ENCODE results near the gene FZD1. TPM values are rescaled to one million over a fixed set of nuclear protein-coding genes. Genes with fewer than 3 reads are reported as not detected.

FZD1 gene
- total RNA-seq, 1 experiment from 2014 or later: 3.7 TPM

- ChIA-PET RAD21 (ENCODE audit: low non-redundant PET in 1 of 2, low total read pairs in 2 of 2, uncharacterized antibody in 2 of 2, unreplicated experiment in 2 of 2) (no interaction called here), CTCF (no interaction called here), POLR2A (no interaction called here)
- intact Hi-C loops (cut with micrococcal nuclease): loop anchor here (10.0 kb wide), 1 partner anchor 505 kb away; no protein-coding TSS in a partner anchor
- BruUV-seq (replicated peaks): no TSS peak
- Histone ChIP-seq H4K20me1 (ENCODE audit: insufficient read depth) (no peaks in the 10 kb centered on the region), H3K4me3 (replicated peaks in 1 of 2; ENCODE audit: low read depth in 1 of 2, low read length in 2 of 2) (no peak overlapping the region), H3K79me2 (ENCODE audit: insufficient read depth, low read length) (no peaks in the 10 kb centered on the region), H3K27me3 (ENCODE audit: insufficient read depth, low read length) (peaks cover 15% of the 10 kb centered on the region; the same call in 1 of the 2 replicates), H3K4me2 (ENCODE audit: low read length) (no peak overlapping the region), H3K36me3 (ENCODE audit: control insufficient read depth in 1 of 2, insufficient read depth in 2 of 2, low read length in 2 of 2) (no peaks in the 10 kb centered on the region), H3K9ac (ENCODE audit: low read length) (no peak overlapping the region), H3K4me1 (ENCODE audit: control insufficient read depth in 1 of 2, insufficient read depth in 2 of 2, low read length in 2 of 2) (no peaks in the 10 kb centered on the region), H3K27ac (ENCODE audit: low read depth, low read length) (no peak overlapping the region), H3K9me2 (ENCODE audit: insufficient read depth) (no peaks in the 10 kb centered on the region), H3K9me3 (ENCODE audit: control insufficient read depth in 1 of 2, insufficient read depth in 1 of 2, low read depth in 1 of 2, low read length in 2 of 2) (no peaks in the 10 kb centered on the region), H2AFZ (ENCODE audit: low read depth, low read length, poor library complexity, severe bottlenecking) (no peak overlapping the region)
- DNase-seq (ENCODE audit: low read depth, low spot score): no peak
- no peak for ATAC-seq
- no peak for TF ChIP-seq ZFX (IDR thresholded peaks at IDR 0.05)
- no peak for TF ChIP-seq ATF3 (IDR thresholded peaks at IDR 0.05)
- no peak for TF ChIP-seq RAD21 (IDR thresholded peaks at IDR 0.05; ENCODE audit: low read depth)
- TF ChIP-seq SRF (IDR thresholded peaks at IDR 0.05; ENCODE audit: low read depth): no peak
- TF ChIP-seq ELF1 (IDR thresholded peaks at IDR 0.05; ENCODE audit: borderline replicate concordance, low read depth): no peak
- no peak for TF ChIP-seq POLR2A (IDR thresholded peaks at IDR 0.05; ENCODE audit: borderline replicate concordance, extremely low read depth, insufficient read depth, insufficient read length)
- TF ChIP-seq EGR1 (IDR thresholded peaks at IDR 0.05; ENCODE audit: low read depth): no peak
- no peak for TF ChIP-seq SP1 (IDR thresholded peaks at IDR 0.05; ENCODE audit: low read depth)
- TF ChIP-seq SIN3A (IDR thresholded peaks at IDR 0.05; ENCODE audit: low read depth): no peak
Observed at GRCh38 chr7:91280185-91280584, 16.0 kb downstream of the FZD1 start.

- ChIA-PET RAD21 (ENCODE audit: low non-redundant PET in 1 of 2, low total read pairs in 2 of 2, uncharacterized antibody in 2 of 2, unreplicated experiment in 2 of 2) (no interaction called here), POLR2A (no interaction called here)
Observed at GRCh38 chr7:91280604-91281003, 16.4 kb downstream of the FZD1 start.

More at GRCh38 chr7:91280604-91281003, 16.4 kb downstream of the FZD1 start:
- TF ChIP-seq POLR2AphosphoS5 (IDR thresholded peaks at IDR 0.05; ENCODE audit: low read depth, low read length): no peak
- no peak for TF ChIP-seq CBX3 (IDR thresholded peaks at IDR 0.05; ENCODE audit: low read depth)
- TF ChIP-seq ATF3 (IDR thresholded peaks at IDR 0.05): no peak
- TF ChIP-seq ELF1 (IDR thresholded peaks at IDR 0.05; ENCODE audit: borderline replicate concordance, low read depth): no peak
- TF ChIP-seq CEBPB (IDR thresholded peaks at IDR 0.05; ENCODE audit: low read depth): no peak
- no peak for TF ChIP-seq YY1 (IDR thresholded peaks at IDR 0.05; ENCODE audit: extremely low read depth, insufficient replicate concordance, low read depth, low read length)
- no peak for TF ChIP-seq FOSL1 (IDR thresholded peaks at IDR 0.05; ENCODE audit: low read depth)
- TF ChIP-seq SP1 (IDR thresholded peaks at IDR 0.05; ENCODE audit: low read depth): no peak
- TF ChIP-seq ZNF274 (IDR thresholded peaks at IDR 0.05; ENCODE audit: low read depth, low read length): no peak
- TF ChIP-seq EZH2 (IDR thresholded peaks at IDR 0.05): no peak
- no peak for TF ChIP-seq MAX (IDR thresholded peaks at IDR 0.05)
- TF ChIP-seq ZFX (IDR thresholded peaks at IDR 0.05): no peak
- no peak for TF ChIP-seq EZH2phosphoT487 (IDR thresholded peaks at IDR 0.05; ENCODE audit: borderline replicate concordance)
- TF ChIP-seq REST (IDR thresholded peaks at IDR 0.05; ENCODE audit: low read depth): no peak
- TF ChIP-seq RAD21 (IDR thresholded peaks at IDR 0.05; ENCODE audit: low read depth): no peak
- Histone ChIP-seq H3K4me2 (ENCODE audit: low read length) (no peak overlapping the region), H3K27me3 (ENCODE audit: insufficient read depth, low read length) (peaks cover 15% of the 10 kb centered on the region; the same call in 1 of the 2 replicates), H4K20me1 (ENCODE audit: insufficient read depth) (no peaks in the 10 kb centered on the region), H3K27ac (ENCODE audit: low read depth, low read length) (no peak overlapping the region), H3K9me2 (ENCODE audit: insufficient read depth) (no peaks in the 10 kb centered on the region), H3K4me3 (replicated peaks in 1 of 2; ENCODE audit: low read depth in 1 of 2, low read length in 2 of 2) (no peak overlapping the region), H3K4me1 (ENCODE audit: control insufficient read depth in 1 of 2, insufficient read depth in 2 of 2, low read length in 2 of 2) (no peaks in the 10 kb centered on the region), H3K36me3 (ENCODE audit: control insufficient read depth in 1 of 2, insufficient read depth in 2 of 2, low read length in 2 of 2) (no peaks in the 10 kb centered on the region), H3K9me3 (ENCODE audit: control insufficient read depth in 1 of 2, insufficient read depth in 1 of 2, low read depth in 1 of 2, low read length in 2 of 2) (no peaks in the 10 kb centered on the region), H2AFZ (ENCODE audit: low read depth, low read length, poor library complexity, severe bottlenecking) (no peak overlapping the region), H3K79me2 (ENCODE audit: insufficient read depth, low read length) (no peaks in the 10 kb centered on the region), H3K9ac (ENCODE audit: low read length) (no peak overlapping the region)
- no TSS peak for BruUV-seq (replicated peaks)
- ATAC-seq (no peak), DNase-seq (ENCODE audit: low read depth, low spot score) (no peak)
- intact Hi-C loops (cut with micrococcal nuclease): loop anchor here (10.0 kb wide), 1 partner anchor 504 kb away; no protein-coding TSS in a partner anchor
- CTCF ChIA-PET: no interaction called here
